NCI-H748 (cell line): Measurements from ENCODE around the gene PACS1.

Source experiments
- DNase-seq: peaks from one replicate; lab custom pipeline; 2025; ENCODE audit not compliant: unreplicated experiment; lab: John Stamatoyannopoulos, UW

The PACS1 gene

DNA sequence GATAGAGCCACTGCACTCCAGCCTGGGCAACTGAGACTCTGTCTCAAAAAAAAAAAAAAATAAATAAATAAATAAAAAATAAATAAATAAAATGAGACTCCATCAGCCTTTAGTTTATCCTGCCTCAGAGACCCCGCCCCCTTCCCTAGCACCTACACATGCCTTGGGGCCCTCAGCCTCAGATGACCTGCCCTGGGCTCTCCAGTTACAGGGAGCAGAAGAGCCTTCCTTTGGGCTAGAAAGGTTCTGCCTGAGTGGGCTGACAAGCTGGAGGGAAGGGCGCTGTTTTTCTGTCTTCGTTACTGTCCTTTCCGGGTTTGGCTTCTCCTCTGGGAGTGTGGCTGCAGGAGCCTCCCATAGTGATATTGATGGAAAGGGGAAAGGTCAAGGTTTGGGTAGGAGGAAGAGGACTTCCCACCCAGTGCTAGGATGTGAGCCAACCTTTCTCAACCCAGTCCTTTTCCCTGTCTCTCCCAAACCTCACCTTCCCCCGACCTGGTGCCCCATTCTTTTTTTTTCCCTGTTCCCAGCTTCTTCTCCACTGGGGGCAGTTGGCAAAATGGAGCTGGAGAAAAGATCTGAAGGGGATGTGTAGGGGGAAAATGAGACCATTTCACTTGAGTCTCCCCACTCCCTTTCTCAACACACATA, 19.4 kb upstream of the PACS1 start:
- DNase-seq, result no peak

DNA sequence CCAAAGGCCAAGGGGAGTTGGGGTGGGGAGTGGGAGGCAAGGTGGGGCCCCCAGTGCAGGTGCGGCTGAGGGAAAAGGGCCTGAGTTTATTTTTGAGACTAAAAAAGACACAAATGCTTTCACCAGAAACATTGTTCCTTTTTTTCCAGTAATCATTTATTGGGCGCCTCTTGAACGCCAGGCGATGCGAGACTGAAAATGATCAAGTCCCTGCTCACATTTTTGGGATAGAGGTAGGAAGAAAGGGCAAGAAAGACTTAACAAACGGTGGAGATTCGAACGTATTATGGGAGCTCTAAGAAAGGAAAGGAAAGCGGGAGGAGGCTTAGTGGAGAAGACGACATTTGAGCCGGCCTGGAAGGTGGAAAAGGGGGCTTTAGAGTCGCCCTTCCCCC, 18.7 kb upstream of the PACS1 start:
- no peak for DNase-seq

DNA sequence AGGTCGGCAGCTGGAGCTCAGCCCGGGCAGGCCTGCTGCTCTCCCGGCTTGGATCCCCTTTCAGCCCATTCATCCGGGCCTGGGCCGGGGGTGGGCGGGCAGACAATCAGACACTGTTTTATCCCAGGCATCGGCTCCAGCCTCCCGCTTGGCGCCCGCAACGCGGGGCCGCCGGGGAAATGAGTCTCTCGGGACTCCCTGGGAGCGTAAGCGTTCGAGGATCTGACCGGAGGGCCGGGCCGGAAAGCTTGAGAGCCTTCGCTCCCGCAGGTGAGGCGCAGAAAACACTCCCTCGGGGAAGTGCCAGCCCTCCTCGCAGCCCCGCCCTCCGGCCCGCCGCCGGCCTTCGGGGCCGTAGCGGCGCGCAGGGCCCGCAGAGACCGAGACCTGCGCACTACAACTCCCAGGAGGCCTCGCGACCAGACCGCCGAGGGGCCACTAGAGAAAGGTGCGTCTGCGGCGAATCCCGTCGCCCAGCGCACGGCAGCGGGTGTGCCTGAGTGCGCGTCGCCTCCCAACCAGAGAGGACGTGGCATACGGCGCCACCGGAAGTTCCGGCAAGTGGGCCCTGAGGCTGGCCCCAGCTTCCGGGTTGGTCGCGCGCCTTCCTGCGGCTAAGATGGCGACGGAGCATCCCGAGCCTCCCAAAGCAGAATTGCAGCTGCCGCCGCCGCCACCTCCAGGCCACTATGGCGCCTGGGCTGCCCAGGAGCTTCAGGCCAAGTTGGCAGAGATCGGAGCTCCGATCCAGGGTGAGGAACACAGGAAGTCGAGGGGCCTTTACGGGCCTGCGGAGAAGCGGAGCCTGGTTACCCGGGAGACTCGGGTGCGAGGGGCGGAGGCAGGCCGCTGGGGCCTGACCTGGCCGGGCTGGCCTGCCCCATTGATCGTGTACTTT, 18.1 kb upstream of the PACS1 start, which contains the start of gene SF3B2:
SF3B2 (plus strand) TSS at position 599 of the 898 bp plus-strand sequence; CDS start at position 620, 21 bp downstream.
- peak; percentile 99 for DNase-seq

DNA sequence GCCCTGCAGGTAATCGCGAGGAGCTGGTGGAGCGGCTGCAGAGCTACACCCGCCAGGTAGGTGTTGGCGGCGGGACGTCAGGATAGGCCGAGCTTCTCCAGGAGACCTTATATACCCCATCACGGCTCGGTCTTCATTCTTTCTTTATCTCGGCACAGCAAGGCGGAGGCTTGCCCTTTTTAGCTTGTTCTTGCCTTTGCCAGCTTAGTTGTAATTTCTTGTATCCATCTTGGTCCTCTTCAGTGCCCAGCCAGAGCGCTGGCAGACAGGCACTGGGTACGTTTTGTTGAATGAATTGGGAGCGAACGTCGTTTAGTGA, 17.4 kb upstream of the PACS1 start:
- no peak for DNase-seq

DNA sequence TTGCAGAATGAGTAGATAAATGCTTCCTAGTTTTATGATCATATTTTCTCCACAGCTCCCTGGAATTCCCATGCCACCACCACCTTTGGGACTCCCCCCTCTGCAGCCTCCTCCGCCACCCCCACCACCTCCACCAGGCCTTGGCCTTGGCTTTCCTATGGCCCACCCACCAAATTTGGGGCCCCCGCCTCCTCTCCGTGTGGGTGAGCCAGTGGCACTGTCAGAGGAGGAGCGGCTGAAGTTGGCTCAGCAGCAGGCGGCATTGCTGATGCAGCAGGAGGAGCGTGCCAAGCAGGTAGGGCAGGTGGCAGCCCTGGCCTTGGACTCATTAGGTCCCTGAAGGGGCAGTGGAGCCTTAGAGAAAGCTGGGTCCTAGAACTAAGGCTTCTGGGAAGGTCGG, 15.1 kb upstream of the PACS1 start:
- DNase-seq, result no peak

DNA sequence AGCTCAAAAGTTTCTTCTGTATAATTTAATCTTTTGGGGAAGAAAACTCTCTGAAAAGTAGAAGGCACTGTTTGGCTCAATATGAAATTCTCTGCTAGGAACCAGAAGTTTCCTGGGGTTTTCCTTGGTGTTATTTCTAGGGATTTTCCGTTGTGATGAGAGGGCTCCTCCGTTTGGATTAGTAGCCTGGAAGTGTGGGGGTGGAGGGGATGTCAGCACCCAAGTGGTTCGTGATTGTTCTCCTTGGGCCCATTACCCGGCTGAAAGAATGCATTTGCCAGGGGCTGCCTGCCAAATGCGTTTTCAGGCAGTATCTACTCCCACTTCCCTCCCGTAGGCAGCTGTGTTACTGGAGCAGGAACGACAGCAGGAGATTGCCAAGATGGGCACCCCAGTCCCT, 13.6 kb upstream of the PACS1 start:
- DNase-seq, result no peak

DNA sequence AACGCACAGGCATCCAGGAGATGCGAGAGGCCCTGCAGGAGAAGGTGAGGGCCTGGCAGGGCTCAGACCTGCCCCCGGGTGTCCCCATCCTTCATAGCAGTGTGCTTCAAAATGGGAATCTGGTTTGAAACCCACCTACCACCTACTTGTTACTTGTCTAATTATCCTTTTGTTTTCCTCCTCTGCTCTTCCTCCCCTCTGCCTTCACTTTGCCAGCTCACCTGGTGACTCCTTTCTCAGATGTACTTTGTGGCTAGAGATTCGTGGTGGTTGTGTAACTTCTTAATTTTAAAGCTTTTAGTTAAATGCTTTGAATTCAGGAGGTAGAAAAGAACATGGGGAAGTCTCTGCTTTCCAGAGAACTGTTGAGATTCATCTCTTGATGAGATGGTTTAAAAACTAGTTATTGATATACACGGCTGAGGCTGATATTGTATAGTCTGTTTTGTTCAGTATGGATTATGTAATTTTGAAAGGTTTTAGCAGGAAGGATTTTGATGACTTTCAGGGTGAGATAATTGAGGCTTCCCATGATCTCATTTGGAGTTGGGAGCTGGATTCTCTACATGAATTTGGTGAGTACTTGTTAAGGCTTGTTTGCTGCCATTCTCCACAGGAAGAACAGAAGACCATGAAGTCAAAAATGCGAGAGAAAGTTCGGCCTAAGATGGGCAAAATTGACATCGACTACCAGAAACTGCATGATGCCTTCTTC, 9.9 kb upstream of the PACS1 start:
- no peak for DNase-seq

DNA sequence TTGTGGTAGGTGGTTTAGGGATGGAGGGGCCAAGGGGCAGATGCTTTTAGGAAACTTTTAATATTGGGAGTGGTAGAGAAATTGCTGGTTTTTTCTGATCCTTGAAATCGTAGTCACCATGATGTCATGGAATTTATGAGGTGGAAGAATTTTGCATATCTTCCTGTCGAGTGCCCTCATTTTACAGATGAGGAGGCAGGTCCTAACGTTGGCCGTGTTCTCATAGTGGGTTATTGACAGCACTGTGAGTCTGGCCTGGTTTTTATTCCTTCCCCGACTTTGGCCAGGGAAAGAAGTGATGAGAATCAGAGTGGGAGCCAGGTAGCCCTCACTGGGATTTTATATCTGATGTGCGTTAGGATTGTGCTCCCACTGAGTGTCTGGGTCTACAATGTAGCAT, 8.8 kb upstream of the PACS1 start:
- DNase-seq, result no peak

DNA sequence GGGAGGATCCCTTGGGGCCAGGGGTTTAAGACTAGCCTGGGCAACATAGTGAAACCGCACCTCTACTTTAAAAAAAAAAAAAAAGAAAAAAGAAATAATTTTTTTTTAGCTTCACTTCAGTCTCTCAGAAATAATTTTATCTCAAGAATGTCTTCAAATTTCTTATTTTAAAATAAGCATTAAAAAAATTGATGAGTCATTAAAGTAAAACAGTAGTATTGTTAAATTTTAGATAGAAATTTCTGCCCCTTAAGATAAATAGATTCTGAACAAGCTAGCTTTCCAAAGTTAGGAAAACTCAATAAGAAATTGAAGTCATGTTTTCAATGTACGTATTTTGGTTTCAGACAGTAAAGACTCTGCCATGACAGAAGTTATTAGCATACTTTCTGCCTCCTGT, 7.7 kb upstream of the PACS1 start:
- DNase-seq, result no peak

DNA sequence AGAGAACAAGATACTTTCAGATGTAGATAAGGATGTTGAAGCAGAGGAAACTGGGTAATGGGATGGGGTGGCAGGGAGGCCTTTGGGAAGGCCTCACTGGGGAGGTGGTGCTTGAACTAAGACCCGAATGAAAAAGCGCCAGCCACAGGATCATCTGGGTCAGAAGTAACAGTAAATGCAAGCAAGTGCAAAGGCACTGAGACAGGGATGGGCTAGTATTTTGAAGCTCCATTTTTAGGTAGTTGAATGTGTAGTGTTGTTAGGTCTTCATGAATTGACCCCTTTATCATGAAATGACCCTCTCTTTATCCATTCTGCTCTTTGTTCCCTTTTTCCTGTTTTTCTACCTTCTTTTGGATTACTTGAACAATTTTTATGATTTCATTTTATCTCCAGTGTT, 6.2 kb upstream of the PACS1 start:
- DNase-seq, result no peak

DNA sequence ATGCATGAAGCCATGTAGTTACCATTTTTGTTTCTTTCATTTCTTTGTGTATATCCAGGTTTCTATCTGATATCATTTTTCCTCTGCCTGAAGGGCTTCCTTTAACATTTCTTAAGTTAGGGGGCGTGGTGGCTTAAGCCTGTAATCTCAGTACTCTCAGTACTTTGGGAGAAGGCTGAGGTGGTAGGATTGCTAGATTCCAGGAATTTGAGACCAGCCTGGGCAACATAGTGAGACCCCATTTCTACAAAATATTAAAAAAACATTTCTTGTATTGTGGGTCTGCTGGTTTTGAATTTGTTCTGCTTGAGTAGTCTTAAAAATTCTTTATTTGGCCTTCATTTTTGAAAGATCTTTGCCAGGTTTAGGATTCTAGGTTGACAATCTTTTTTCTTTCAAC, 5.5 kb upstream of the PACS1 start:
- no peak for DNase-seq

DNA sequence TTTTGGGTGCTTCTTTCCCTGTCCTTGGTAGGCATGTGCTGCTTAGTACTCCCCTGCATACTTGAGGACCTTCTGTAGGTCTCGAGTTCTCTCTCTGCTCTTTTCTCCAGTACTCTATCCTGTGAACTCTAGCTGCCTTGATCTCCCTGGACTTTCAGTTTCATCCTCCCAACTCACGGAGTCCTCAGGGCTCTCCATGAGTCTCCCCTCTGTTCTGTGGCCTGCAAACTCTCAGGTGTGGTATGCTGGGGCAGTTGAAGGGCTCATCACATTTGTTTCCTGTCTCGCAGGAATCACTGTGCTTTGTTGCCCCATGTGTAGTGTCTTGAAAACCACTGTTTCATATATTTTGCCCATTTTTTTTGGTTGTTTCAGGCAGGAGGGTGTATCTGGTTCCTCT, 3.3 kb upstream of the PACS1 start:
- DNase-seq, result no peak

DNA sequence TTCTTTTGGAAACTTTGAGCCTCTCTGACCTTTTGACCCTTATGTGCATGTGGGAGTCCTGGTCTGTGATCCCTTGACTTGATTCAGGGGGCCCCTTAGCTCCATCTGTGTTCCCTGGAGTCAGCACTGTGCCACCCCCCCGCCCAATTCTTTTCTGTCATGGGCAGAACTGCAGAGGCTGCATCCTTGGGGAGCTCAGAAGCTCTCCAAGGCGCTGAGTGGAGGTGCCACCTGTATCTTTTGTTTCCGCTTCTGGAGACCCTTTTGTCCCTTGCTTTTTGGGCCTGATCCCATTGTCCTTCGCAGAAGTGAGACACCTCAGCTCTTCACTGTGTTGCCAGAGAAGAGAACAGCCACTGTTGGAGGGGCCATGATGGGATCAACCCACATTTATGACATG, 2.4 kb upstream of the PACS1 start:
- no peak for DNase-seq

DNA sequence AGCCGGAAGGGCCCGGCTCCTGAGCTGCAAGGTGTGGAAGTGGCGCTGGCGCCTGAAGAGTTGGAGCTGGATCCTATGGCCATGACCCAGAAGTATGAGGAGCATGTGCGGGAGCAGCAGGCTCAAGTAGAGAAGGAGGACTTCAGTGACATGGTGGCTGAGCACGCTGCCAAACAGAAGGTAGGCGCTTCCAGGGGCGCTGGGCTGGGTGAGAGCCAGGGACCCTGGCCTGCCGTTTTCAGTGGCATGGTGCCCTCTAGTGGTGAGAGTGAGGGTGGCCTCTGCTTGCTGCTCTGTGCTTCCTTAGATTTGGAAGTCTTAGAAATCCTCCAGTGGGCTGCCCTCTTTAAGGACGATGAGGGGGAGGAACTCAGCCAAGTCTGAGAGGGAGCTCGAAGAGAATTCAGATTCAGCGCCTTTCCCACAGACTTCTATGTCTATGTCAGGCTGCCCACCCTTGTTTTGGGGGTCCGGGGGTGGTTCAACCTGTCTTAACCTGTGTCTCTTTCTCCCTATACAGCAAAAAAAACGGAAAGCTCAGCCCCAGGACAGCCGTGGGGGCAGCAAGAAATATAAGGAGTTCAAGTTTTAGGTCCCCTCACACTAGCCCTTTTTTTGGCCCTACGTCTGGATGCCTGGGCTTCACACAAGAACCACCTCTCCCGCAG, 1.8 kb upstream of the PACS1 start:
- peak; percentile 70 for DNase-seq

DNA sequence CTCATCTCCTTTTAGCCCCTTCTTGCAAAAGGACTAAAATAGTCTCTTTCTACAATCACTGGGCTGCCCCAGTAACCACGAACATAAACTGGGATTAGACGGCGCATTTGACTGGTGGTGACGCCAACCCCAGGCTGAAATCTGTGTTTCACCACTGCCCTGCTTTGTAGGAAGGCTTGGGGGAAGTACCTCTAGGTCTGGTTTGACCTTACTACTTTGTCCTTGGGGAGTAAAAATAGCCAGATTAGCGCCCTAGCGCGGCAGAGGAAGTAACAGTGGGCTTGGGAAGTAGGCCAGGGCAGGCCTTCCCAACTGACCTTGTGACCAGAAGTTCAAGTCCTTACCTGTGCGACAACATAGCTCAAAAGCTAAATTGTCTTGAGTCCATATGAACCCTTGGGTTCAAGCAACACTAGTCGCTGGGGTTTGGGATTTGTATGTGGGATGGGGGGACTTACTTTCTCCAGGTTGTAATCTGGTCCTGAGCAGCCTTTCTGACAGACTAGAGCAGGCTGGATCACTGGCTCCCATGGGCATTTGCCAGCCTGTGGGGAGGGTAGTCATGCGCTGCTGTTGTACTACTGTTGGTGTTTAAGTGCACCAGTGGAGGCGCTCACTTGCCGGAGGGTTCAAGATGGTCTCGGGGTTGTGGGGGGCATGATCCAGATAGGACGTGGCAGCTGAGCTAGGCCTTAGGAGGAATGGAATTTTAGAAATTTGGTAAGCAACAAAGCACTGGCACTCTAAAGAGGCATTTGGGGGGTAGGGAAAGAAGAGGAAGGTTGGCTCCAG, 953 bp upstream of the PACS1 start:
- DNase-seq, result no peak

DNA sequence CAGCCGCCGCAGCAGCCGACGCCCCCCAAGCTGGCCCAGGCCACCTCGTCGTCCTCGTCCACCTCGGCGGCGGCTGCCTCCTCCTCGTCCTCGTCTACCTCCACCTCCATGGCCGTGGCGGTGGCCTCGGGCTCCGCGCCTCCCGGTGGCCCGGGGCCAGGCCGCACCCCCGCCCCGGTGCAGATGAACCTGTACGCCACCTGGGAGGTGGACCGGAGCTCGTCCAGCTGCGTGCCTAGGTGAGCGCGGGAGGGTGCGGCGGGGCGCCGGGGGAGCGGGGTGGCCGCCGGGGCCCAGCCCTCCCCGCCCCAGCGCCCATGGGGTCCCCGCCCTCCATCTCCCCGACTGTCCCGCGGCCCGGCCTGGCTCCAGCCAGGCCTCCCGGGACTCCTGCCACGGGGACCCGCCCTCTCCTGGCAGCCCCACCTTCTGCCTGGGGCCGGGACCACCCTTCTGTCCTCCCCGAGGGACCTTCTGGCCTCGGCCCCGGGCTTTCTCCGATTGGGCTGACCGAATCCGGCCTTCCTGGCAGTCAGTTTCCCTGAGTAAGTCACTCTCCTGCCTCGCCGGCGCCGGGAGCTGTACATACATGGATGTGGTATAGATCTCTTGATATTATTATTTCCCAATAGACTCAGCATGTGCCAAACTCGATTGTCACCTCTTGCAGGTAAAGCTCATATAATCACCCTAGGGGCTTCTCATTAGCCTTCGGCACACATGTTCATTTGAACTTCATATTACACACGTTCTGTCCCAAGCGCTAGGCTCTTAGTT, 720 bp downstream of the PACS1 start:
- DNase-seq, result peak; percentile 46

DNA sequence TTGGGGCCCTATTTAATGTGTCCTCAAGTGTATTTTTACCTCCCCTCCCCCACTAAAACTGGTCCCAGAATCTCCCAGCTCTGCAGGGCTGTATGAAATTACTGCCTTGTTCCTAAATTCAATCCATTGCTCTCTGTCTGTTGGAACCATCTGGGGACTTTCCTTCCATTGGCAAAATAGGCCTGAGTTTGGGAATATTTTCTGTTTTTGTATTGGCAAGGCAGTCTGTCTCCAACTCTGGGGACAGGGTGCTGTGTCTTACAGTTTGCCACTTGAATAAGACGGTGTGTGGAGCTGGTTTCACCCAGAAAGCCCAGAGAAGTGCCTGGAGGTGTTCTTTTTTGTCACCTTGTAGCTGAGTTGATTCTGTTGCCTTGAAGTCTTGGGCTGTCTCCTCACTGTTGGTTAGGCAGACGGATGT, 1.3 kb downstream of the PACS1 start:
- DNase-seq, result no peak

DNA sequence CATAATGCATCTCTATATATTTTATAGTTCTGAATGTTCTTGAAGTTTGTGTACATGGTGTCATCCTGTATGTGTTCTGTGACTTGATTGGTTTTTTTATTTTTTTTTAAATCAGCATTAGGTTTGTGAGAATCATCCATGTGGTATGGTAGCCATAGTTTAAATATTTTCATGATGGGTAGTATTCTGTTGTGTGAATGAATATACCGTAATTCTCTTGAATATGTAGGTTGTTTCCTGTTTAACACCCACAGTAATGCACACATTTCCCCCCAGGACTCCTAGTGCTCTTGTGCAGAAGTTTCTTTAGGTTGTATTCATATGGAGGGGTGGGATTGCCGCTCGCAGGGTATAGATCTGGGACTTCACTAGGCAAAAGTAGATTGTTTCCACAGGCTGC, 2.0 kb downstream of the PACS1 start:
- no peak for DNase-seq

DNA sequence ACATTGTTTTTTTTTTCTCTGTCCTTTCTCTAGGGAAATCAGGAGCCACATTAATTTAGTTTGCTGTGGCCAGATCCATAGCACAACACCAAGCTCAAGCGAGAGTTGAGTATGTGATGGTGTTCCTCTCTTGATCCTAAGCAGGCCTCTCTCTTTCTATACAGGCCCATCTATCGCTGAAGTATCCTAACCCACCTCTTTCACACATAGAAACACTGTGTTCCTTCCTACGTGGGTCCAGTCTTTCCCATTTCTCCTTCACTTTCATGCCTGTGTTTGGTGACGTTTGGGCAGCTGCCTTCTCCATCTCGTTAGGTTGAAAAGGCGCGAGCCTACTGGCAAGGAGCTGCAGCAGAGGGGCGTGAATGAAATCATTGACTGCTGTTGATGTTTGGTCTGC, 2.4 kb downstream of the PACS1 start:
- no peak for DNase-seq

DNA sequence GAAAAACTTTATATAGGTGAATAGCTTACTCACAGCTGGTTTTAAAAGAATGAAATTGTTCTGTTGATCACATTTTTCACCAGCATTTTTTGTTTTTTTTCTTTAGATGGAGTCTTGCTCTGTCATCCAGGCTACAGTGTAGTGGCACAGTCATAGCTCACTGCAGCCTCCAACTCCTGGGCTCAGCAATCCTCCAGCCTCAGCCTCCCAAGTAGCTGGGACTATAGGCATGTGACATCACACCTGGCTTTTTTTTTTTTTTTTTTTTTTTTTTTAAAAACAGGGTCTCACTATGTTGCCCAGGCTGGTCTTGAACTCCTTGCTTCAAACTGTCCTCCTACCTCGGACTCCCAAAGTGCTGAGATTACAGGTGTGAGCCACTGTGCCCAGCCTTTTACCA, 3.6 kb downstream of the PACS1 start:
- DNase-seq, result no peak
